GM18508 (cell line): Measurements from ENCODE around the gene ATP8A2.

ENCODE experiments used
- ATAC-seq: cut with Tn5 transposase; IDR thresholded peaks from one replicate; pipeline ENCODE4 v1.9.1; 2021; ENCODE audit warnings: moderate number of reproducible peaks; ENCODE audit not compliant: insufficient read depth, unreplicated experiment

ATP8A2 gene

GRCh38 chr13:25604106-25604505 lies 232.3 kb downstream of the ATP8A2 start:
- no peak for ATAC-seq

- no peak for ATAC-seq
These were observed 235.3 kb downstream of the ATP8A2 start for GRCh38 chr13:25607096-25607495.

- ATAC-seq: no peak
These were observed 236.4 kb downstream of the ATP8A2 start for GRCh38 chr13:25608181-25608580.

GRCh38 chr13:25616674-25617073 lies 244.9 kb downstream of the ATP8A2 start:
- no peak for ATAC-seq

- ATAC-seq: no peak
These were observed 248.1 kb downstream of the ATP8A2 start for GRCh38 chr13:25619897-25620296.

- no peak for ATAC-seq
These were observed 253.6 kb downstream of the ATP8A2 start for GRCh38 chr13:25625414-25625813.

- ATAC-seq: no peak
These were observed 258.6 kb downstream of the ATP8A2 start for GRCh38 chr13:25630329-25630900.

GRCh38 chr13:25632166-25632888 lies 260.6 kb downstream of the ATP8A2 start:
- ATAC-seq: no peak

- no peak for ATAC-seq
These were observed 261.3 kb downstream of the ATP8A2 start for GRCh38 chr13:25633093-25633492.

- ATAC-seq: no peak
These were observed 273.9 kb downstream of the ATP8A2 start for GRCh38 chr13:25645681-25646080.

GRCh38 chr13:25649001-25649633 lies 277.3 kb downstream of the ATP8A2 start:
- ATAC-seq: no peak

- no peak for ATAC-seq
These were observed 281.0 kb downstream of the ATP8A2 start for GRCh38 chr13:25652764-25653163.

GRCh38 chr13:25654322-25654721 lies 282.5 kb downstream of the ATP8A2 start:
- no peak for ATAC-seq

- no peak for ATAC-seq
These were observed 285.4 kb downstream of the ATP8A2 start for GRCh38 chr13:25657157-25657556.

GRCh38 chr13:25659091-25659795 lies 287.5 kb downstream of the ATP8A2 start:
- ATAC-seq: no peak

- no peak for ATAC-seq
These were observed 289.2 kb downstream of the ATP8A2 start for GRCh38 chr13:25660996-25661395.

GRCh38 chr13:25662516-25662915 lies 290.7 kb downstream of the ATP8A2 start:
- ATAC-seq: no peak

GRCh38 chr13:25668345-25668744 lies 296.6 kb downstream of the ATP8A2 start:
- no peak for ATAC-seq

- ATAC-seq: no peak
These were observed 301.9 kb downstream of the ATP8A2 start for GRCh38 chr13:25673711-25674110.

- no peak for ATAC-seq
These were observed 302.6 kb downstream of the ATP8A2 start for GRCh38 chr13:25674371-25674770.

- ATAC-seq: no peak
These were observed 303.3 kb downstream of the ATP8A2 start for GRCh38 chr13:25675060-25675459.
